IPS-NIHi7 (cell line): ENCODE data around the gene PYGO2.

Experiments used
- DNase-seq: peaks from one replicate; pipeline ENCODE4 v3.0.0; 2012; ENCODE audit warnings: mixed read lengths; ENCODE audit errors: extremely low spot score

The PYGO2 gene

DNA sequence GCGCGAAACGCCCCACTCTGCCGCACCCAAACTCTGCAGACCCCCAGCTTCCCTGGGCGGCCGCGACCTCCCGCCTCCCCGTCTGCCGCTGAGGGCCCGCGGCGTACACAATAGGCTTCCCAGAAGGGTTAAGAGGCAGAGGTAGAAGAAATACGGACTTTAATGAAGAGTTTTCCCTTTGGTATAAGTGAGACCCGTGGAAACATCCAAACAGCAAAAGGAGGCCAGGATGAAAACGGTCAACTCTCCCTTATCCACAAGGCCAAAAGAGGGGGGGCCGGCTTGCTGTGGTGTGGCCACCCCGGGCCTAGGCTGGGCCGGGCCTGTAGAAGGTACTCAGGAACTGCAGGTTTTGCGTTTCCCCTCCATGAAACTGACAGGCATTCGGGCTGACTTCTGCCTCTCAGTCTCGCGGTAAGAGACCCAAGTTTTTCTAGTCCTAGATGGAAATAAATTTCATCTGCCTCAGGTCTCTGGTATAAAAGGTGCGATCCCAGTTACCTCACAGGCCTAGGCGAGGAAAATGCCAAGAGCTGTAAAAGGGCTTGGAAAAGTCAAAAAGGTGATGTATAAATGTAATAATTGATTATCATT, 671 bp upstream of the PYGO2 start:
- DNase-seq = no peak

DNA sequence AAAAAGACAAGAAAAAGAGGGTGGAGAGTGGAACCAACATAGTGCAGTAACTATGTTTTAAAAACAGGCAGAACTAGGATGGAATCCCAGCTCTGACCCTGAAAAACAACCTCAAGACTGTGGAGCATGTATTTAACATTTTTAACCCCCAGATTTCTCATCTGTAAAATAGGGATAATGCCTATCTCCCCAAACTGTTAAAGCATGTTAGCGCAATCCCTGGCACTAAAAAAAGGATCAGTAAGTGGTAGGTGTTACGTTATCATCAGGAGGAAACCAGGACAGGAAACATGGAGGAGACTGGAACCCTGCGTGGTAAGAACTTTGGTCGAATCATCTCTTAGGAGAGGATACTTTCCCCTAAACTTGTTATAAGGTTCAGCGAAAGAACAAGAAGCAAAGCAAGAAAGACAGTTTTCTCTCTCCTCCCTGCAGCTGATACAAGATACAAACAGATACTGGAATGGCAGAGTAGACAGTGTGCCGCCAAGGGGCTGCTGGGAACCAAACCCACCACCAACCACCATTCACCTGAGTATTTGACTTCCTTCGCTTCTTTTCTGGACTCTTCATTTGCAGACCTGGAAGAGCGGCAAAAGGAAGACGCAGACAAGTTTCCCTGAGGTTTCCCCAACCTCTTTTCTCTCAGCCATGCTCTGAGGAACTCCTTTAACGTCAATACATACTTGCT, 991 bp downstream of the PYGO2 start:
- no peak for DNase-seq

DNA sequence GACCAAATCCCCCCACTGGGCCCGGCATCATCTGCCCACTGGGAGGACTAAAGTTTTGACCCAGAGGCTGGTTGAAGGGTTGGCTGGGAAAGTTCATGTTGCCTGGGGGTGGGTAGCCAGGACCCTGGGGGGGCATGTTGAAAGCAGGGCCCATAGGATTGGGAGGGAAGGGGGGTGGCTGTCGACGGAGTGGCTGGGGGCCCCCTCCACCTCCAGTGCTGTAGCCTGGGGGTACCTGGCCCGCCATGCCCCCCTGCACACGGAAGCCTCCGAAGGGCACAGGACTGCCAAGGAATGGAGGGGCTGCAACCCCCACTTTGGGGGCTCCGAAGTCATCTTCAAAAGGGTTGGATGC, 2.2 kb downstream of the PYGO2 start:
- no peak for DNase-seq

DNA sequence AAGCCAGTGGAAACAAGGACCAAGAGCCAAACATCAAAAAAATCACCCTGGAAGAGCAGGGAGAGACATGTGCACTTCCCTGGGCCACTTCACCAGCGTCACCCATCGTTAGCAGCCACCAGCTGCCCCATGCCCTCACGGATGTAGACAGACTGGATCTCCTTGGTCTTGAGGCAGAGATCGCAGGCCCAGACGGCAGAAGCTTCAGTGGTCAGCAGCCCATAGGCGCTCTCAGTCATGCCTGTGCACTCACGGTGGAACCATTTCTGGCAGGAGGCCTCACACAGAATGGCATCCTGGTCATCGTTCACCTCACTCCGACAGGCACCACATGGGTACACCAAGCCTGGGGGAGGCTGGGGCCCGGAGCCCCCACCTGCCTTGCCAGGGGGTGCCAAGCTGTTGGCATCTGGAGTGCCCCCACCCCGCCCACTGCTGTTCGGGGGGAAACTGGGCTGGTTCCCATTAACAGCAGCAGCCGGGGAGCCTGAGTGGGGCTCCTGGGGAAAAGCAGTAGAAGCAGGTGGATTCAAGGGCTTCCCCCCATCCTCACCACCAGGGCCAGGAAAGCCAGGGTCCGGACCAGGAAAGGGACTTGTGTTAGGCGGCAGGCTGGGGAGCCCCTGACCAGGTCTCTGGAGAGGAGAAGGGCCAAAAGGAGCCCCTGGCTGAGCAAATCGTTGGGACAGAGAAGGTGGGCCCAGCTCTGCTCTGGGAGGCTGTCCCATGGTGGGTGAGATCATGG, 2.7 kb downstream of the PYGO2 start:
- no peak for DNase-seq

DNA sequence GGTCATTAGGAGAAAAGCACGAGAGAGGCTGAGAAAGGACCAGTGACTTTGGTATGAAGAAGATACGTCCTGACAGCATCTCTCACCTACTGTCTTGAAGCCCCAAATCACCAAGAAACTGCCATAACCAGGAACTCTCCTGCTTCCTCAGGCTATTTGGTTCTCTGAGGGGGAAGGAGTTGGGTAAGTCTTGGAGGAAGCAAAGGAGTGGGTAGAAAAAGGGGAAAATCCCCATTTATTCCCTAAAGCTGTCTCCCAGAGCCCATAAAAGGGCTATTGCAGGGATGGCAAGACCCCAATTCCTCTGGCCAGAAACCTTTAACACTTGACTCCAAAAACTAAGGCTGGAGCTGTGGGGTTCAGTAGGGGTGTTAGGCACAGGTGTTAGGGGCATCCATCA, 3.5 kb downstream of the PYGO2 start:
- no peak for DNase-seq

DNA sequence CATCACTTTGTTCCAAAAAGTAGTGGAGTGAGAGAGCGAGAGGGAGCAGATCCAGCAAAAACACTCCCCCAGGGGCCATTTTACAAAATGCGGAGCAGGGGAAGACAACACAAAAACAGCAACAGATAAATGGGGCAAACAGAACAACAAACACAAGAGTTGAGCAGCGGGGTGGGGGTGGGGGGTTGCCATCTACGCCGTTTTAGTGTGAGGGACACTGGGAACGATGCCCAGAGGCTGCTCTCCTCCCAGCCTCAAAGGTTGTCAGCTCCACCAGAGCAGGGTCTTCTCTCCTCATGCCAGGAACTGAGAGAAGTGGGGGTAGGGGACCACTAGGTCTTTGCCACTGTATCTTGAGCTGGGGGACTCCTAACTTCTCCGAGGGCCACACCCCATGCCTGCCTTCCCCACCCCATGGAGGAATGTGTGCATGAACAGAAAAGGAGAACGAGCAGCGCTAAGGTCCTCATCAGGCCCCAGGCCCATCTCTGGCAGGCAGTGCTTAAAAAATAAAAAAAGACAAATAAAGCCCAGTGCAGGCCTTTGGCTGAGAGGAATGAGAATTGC, 4.4 kb downstream of the PYGO2 start:
- no peak for DNase-seq

DNA sequence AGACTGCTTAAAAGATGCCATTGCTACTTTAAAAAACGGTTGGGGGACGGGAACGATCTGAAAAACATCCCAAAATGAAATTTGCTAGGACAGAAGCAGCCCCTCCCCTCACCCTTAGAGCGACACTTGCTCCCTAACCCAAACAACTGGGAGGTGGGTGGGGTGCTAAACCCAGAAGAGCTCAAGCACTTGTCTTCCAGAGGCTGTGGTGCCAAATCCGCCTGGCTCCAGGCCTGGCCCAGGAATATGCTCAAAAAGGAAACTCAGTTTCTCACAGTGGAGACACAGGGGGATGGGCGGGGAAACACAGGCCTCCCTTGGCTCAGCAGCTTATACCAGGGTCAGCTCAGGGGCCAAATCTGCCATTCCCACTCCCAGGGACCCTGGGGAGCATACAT, 5.0 kb downstream of the PYGO2 start:
- DNase-seq = no peak

DNA sequence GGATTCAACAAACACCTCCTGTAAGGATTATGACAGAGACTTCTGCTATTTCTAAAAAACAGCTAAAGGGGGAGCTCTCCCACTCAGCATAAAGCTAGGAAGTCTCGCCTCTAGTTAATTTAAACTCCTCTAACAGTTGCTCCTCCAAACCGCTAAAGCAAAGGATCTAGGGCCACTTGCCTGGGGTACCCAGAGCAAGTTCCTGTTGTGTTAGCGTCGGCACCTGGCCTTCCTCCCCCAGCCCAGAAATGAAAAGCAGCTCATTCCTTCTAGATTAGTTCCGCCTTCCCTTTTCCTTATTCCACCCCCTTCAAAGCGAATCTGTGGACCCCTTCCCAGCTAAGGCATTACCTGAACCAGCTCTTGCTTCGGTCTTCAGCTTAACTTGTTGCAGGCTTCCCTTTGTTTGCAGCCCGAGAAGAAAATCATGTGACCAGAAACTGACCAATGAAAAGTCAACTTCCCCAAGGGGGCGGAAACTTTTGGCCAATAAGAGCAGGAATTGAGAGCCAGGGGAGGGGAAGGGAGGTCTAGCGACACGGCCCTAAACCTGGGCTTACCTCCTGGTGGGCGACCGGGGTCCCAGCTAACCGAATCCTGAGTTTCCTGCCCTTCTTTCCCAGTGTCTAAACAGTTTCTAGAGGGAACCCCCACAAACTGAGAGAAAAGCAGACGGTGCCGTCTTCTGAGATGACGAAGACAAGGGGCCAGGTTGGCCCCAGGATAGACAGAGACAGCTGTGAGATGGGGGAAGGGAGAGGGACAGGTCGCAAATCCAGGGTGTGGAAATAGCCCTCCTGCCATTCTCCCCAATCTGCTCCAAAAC, 5.7 kb downstream of the PYGO2 start, which contains the start of gene PBXIP1:
Gene PBXIP1, minus strand, starts transcription at position 382 of the 826 bp plus-strand sequence. CDS start 2,378 bp downstream, outside the sequence.
- peak; percentile 96 for DNase-seq

DNA sequence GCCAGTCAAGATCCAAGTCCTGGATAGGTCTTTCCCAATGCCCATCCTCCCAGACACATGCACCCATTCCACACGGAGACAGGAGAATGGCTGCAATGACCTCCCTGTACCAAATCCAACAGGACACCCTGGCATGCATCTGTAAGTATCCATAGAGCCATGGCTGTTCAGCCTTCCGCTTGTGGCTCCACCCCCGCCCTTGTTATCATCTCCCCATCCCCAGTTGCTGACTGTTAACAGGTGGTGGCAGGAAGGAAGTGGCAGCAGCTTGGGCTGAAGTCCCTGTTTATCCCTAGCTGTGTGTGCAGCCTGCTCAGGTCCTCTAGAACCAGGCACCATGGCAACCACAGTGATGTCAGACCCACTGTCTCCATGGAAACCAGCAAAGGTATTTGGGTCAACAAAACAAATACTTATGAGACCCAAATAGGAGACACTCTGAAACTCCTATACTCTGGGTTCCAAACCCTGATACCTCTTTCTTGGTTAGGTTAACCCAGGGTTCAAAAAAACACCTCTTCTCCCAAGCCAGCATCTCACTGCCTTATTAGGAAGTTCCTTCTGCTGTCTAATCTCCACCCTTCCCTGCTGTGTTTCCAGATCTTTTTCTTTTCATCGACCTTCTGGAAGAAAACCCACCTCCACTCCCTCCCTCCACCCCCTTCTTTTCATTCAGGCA, 6.4 kb downstream of the PYGO2 start:
- no peak for DNase-seq

DNA sequence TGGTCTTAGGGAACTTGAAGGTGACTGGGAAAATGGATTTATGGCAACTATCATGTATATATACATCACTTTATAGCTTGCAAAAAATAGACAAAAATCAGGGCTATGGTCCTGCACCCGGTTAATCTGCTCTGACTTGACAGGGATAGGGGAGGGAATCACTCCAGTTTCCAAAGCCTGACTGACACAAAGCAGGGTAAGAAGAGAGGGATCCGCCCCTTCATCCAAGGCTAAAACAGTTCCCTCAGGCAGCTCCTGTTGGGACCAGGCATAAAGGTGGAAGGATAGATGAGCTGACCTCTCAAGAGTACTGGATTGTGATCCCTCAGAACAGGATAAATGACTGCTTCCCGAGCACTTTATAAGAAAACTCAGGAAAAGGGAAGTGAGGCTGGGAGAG, 7.0 kb downstream of the PYGO2 start:
- no peak for DNase-seq

DNA sequence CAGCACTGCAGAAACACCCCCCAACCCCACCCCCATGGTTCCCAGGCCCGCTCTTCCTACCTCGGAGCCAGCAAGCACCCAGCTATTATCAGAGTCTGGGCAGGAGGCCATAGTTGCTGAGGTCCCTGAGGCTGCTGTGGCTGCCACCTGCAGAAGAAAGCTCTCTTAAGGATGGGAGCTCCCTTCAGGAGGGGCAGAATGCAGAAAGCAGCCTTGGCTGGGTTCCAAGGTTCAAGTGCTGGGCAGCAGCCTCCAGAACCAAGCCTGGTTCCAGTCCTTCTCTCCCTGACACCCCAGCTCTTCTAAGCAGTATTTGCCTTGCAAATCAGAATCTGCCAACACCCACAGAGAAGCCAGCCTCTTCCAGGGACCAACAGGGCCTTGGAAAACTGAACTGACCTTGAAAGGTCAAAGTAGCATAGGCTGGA, 8.0 kb downstream of the PYGO2 start:
- DNase-seq = no peak

DNA sequence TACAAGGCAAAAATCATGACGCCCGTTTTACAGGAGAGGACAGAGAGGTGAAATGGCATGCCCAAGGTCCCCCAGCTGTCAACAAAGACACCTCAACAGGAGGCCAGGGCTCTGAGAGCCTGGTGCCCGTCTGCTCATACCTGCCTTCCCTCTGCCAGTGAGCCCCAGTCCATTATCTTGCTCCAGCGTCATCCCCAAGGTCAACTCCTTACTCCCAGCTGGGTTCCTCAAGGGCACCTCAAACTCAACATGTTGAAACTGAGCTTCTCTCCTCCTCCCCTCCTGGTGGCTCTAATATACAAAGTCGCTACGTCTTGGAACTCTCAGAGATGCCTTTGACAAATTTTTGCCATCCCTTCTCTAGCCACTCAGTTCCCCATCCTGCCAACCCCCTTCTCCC, 8.9 kb downstream of the PYGO2 start:
- no peak for DNase-seq

DNA sequence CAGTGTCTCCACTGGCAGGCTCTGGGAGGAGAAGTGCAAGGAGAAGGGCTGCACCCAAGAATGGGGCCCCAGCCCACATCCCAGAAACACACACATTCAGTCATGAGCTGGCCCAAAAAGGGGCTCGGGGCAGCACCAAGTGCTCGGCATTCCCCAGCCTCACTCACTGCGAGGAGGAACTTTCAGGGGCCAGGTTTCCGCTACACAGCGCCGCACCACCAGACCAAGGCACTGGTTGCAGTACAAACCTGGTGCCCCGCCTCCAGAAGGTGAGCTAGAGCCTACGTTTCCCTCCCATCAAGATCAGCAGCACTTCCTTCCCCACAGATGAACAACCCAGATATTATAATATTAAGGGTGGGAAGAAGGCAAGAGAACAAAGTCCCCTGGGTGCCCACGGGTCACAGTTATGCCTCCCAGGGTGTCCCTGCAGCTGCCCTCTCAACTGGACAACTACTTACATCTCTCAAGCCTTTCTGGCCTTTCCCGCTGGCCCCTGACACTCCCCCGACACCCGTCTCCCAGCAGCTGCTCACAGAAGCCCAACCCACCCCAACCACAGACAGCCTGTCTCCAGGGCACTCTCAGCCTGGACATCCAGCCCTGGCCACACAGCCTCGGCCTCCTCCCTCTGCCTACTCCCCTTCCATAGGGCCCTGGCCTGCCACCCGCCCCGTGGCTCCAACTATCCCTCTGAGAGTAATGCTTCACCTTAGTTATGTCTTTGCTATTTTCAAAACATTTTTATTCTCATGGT, 9.5 kb downstream of the PYGO2 start:
- DNase-seq = no peak

DNA sequence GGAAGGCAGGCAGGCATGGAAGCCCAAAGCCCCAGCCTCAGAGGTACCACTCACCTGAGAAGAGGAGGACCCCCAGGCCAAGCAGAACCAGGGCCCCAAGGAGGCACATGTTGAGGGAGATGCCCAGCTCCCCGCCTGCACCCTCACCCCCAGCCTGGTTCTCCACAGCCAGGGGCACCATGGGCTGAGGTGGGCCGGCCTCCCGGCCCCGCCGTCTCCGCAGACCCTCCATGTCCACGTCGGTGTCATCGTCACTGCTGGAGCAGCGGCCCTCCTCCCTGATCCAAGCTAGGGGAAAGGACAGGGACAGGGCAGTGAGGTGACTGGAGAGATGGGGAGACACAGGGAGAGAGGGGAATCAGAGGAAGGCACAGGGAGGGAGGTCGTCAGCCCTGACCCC, 13.5 kb downstream of the PYGO2 start:
- no peak for DNase-seq

DNA sequence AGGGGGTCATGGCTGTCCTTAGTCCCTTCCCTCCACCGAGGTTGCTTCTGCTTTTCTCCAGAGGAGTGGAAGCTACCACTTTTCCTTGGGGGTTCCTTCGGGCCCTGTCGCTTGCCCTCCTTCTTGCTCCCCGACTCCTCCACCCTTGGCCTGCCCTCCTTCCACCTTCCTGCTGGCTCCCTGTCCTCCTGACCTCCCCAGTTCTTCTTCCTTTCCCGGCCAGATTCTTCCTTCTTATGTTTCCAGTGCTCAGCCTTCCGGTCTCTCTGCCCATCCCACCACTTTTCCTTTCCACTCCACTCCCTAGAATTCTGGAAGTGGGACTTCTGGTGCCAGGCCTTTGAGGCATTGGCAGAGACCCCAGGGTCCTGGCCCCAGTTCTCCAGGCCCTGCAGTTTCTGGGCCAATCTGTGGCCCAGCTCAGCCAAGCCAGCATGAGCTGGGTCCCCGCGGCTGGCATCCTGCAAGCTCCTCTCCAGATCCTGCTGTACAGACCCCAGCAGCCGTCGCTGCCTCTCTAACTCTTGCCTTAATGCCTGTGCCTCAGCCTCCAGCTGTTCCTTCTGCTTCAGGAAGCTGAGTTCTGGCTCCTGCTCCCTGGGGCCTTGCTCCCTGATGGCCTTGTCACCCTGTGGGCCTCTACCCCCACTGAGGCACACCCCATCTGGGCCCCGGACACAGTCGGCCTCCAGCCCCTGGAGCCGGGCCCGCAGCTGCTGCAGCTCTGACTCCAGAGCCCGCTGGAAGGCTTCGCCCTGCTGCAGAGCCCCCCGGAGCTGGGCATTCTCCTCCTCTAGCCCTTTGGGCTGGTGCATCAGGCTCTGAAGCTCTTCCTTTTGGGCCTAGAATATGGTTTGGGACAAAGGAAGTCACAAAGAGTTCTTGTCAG, 15.4 kb downstream of the PYGO2 start:
- no peak for DNase-seq

DNA sequence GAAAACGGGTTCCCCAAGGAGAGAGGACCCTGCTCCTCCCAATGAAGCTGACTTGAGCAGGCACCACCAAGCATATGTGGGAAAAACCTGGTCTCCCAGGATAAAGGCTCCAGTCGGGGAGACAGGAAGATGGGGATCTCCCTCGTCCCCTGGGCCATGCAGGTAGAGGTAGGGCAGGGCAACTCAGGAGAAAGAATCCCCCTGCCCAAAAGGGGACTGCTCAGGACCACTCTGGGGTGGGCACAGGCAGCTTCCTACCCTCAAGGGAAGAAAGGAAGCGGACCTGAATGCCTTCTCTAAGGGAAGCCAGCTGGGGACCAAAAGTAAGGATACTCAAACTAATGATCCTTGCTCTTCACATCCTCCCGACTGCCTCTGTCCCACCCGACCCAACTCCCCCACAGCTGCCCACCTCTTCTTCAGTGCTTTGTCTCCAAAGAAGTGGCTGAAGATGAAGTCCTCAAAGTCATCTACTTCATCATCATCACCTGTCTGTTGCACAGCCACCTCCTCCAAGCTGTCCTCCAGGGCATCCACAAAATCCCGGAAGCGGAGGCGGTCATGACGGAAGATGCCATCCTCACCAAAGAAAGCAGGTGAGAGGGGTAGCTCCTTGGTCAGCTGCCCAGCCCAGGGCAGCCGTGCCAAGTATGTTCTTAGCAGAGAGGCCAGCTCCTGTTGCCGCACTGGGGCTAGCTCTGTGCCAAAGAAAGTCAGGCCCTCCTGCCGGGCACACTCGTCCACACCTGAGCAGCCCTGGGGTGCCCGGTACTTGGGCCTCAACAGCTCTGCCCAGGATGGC, 16.2 kb downstream of the PYGO2 start:
- no peak for DNase-seq

DNA sequence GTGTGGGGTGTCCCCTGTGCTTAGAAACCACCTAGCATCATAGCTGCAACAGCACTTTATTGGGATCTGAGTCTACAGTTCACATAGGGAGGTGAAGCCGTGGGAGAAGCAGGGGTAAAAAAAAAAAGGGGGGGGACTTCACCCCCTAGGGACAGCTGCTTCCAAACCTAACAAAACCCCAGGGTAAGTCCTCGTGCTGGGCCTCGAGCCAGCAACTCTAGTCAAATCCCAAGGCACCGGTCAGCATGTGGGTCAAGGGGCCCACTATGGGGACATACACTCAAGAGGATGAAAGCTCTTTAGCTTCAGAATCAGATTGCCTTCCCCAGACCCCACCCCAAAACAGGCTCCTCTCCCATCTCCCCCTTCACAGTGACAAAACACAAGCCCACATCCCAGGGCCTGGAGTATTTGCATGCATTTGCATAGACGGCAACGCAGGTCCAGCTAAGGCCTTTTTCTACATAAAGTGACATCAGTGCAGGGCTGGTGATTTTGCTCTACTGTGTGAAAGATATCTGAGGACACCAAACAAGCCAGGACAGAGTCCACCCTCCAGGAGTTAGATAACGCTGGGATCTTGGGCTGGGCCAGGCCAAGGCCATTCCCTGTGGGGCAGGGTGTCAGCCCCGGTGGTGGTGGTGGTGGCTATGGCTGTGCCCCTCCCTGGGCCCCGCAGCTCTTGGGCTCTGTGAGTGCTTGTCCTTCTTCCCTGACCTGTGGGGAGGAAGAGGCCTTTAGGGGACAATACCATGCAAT, 17.0 kb downstream of the PYGO2 start:
- DNase-seq = no peak
